HG02970 (cell line): ENCODE results near the gene TREM2.
"Not testable (repeated sequence)": the region's sequence is repeated elsewhere in the genome, so short reads cannot be mapped to it uniquely, and the experiment has no call there.

Experiments
- ATAC-seq: cut with Tn5 transposase; IDR thresholded peaks from one replicate; pipeline ENCODE4 v1.9.1; 2021; ENCODE audit warnings: mild to moderate bottlenecking, moderate library complexity, moderate number of reproducible peaks; ENCODE audit not compliant: unreplicated experiment, low FRiP score

The TREM2 gene

GRCh38 chr6:41156001-41156400 is 6.9 kb downstream of the TREM2 start:
- ATAC-seq, result no peak

GRCh38 chr6:41155132-41155805 is 7.6 kb downstream of the TREM2 start:
- no peak for ATAC-seq

- ATAC-seq, result no peak
These were observed 8.8 kb downstream of the TREM2 start, which contains the start of gene TREML1 for GRCh38 chr6:41153992-41154625. TREML1 (minus strand) TSS chr6:41154347; CDS start chr6:41154288, 59 bp downstream.

GRCh38 chr6:41153451-41153850 is 9.5 kb downstream of the TREM2 start:
- ATAC-seq, result no peak

GRCh38 chr6:41150671-41151070 is 12.2 kb downstream of the TREM2 start:
- ATAC-seq, result no peak

- ATAC-seq, result no peak
These were observed 15.0 kb downstream of the TREM2 start for GRCh38 chr6:41147917-41148316.

- ATAC-seq, result no peak
These were observed 26.0 kb downstream of the TREM2 start for GRCh38 chr6:41136911-41137310.

- ATAC-seq, result no peak
These were observed 27.7 kb downstream of the TREM2 start for GRCh38 chr6:41135062-41135832.

- no peak for ATAC-seq
These were observed 30.7 kb downstream of the TREM2 start for GRCh38 chr6:41132254-41132653.

GRCh38 chr6:41125282-41125681 is 37.6 kb downstream of the TREM2 start:
- no peak for ATAC-seq

GRCh38 chr6:41122918-41123317 is 40.0 kb downstream of the TREM2 start:
- no peak for ATAC-seq

GRCh38 chr6:41122373-41122772 is 40.5 kb downstream of the TREM2 start:
- ATAC-seq, result no peak

GRCh38 chr6:41120058-41120457 is 42.9 kb downstream of the TREM2 start:
- ATAC-seq, result no peak

- ATAC-seq, result no peak
These were observed 43.4 kb downstream of the TREM2 start for GRCh38 chr6:41119508-41119907.

- ATAC-seq, result not testable (repeated sequence)
These were observed 47.9 kb downstream of the TREM2 start for GRCh38 chr6:41115027-41115426.

- ATAC-seq, result no peak
These were observed 51.9 kb downstream of the TREM2 start for GRCh38 chr6:41111017-41111416.
